ENCODE data around the gene BAHD1. TPM values are rescaled to one million over a fixed set of nuclear protein-coding genes. Genes with fewer than 3 reads are reported as not detected.
A peak's percentile ranks its signal among the peaks of the same experiment; 100 is the strongest.

The BAHD1 gene
- total and polyA plus RNA-seq, 5 donors from 2014 or later = 1.3 to 32.9 (median 1.6) TPM

GRCh38 chr15:40459391-40460015 is 18.8 kb downstream of the BAHD1 start:
- H3K27ac ChIP-seq (ENCODE audit: insufficient read depth, low read length, poor library complexity, severe bottlenecking) = no peak overlapping the region
- no peaks in the 10 kb centered on the region for H3K27me3 ChIP-seq (ENCODE audit: control insufficient read depth, insufficient read depth, low read length)
- H3K36me3 Mint-ChIP-seq = peaks cover 3% of the 10 kb centered on the region
- no peaks in the 10 kb centered on the region for H3K27me3 Mint-ChIP-seq
- no peaks in the 10 kb centered on the region for H3K9me3 ChIP-seq (ENCODE audit: control insufficient read depth in 2 of 2, low read length in 2 of 2)
- no peak overlapping the region for H3K4me3 ChIP-seq (ENCODE audit: low read depth, low read length)
- H3K4me1 ChIP-seq (ENCODE audit: control insufficient read depth, insufficient read depth, low read length, poor library complexity, severe bottlenecking) = peaks cover 23% of the 10 kb centered on the region
- DNase-seq = no peak
- no peak for ATAC-seq (ENCODE audit: low read depth in 2 of 2)
- peaks cover 46% of the 10 kb centered on the region for H3K36me3 ChIP-seq (ENCODE audit: control insufficient read depth, insufficient read depth, low read length)
- H3K4me1 Mint-ChIP-seq = peaks cover 0 to 35% (median 20%) of the 10 kb centered on the region in 4 donors
- no peak overlapping the region for H3K27ac Mint-ChIP-seq
- H3K4me3 Mint-ChIP-seq = no peak overlapping the region
- H3K9me3 Mint-ChIP-seq = no peaks in the 10 kb centered on the region

- Histone ChIP-seq H3K9me3 (ENCODE audit: control insufficient read depth in 2 of 2, low read length in 2 of 2) (no peaks in the 10 kb centered on the region), H3K4me1 (ENCODE audit: control insufficient read depth, insufficient read depth, low read length, poor library complexity, severe bottlenecking) (peaks cover 14% of the 10 kb centered on the region), H3K27me3 (ENCODE audit: control insufficient read depth, insufficient read depth, low read length) (no peaks in the 10 kb centered on the region), H3K27ac (ENCODE audit: insufficient read depth, low read length, poor library complexity, severe bottlenecking) (no peak overlapping the region), H3K36me3 (ENCODE audit: control insufficient read depth, insufficient read depth, low read length) (peaks cover 55% of the 10 kb centered on the region), H3K4me3 (ENCODE audit: low read depth, low read length) (no peak overlapping the region)
- H3K9me3 Mint-ChIP-seq = no peaks in the 10 kb centered on the region
- DNase-seq = no peak
- H3K27me3 Mint-ChIP-seq = no peaks in the 10 kb centered on the region
- H3K27ac Mint-ChIP-seq = peak overlapping the region; percentile 23 to 65 (median 57)
- no peak for ATAC-seq (ENCODE audit: low read depth in 2 of 2)
- peaks cover 0 to 26% (median 13%) of the 10 kb centered on the region in 4 donors for H3K4me1 Mint-ChIP-seq
- H3K36me3 Mint-ChIP-seq = peaks cover 6% of the 10 kb centered on the region
- no peak overlapping the region for H3K4me3 Mint-ChIP-seq
Measured at GRCh38 chr15:40460404-40460803, 19.7 kb downstream of the BAHD1 start.

GRCh38 chr15:40461958-40462357 is 21.2 kb downstream of the BAHD1 start:
- Mint-ChIP-seq H3K27ac (peak overlapping the region in 1 of 3 donors; percentile 48), H3K36me3 (peaks cover 11% of the 10 kb centered on the region), H3K27me3 (no peaks in the 10 kb centered on the region), H3K4me1 (peaks cover 0 to 18% (median 5%) of the 10 kb centered on the region in 4 donors), H3K4me3 (no peak overlapping the region), H3K9me3 (no peaks in the 10 kb centered on the region)
- no peaks in the 10 kb centered on the region for H3K9me3 ChIP-seq (ENCODE audit: control insufficient read depth in 2 of 2, low read length in 2 of 2)
- no peak overlapping the region for H3K4me3 ChIP-seq (ENCODE audit: low read depth, low read length)
- H3K4me1 ChIP-seq (ENCODE audit: control insufficient read depth, insufficient read depth, low read length, poor library complexity, severe bottlenecking) = peaks cover 3% of the 10 kb centered on the region
- peaks cover 60% of the 10 kb centered on the region for H3K36me3 ChIP-seq (ENCODE audit: control insufficient read depth, insufficient read depth, low read length)
- DNase-seq (no peak), ATAC-seq (ENCODE audit: low read depth in 2 of 2) (no peak)
- no peak overlapping the region for H3K27ac ChIP-seq (ENCODE audit: insufficient read depth, low read length, poor library complexity, severe bottlenecking)
- H3K27me3 ChIP-seq (ENCODE audit: control insufficient read depth, insufficient read depth, low read length) = no peaks in the 10 kb centered on the region

- Mint-ChIP-seq H3K36me3 (peaks cover 12% of the 10 kb centered on the region), H3K27ac (no peak overlapping the region), H3K4me3 (no peak overlapping the region), H3K27me3 (no peaks in the 10 kb centered on the region), H3K4me1 (peaks cover 0 to 15% (median under 1%) of the 10 kb centered on the region in 4 donors), H3K9me3 (no peaks in the 10 kb centered on the region)
- Histone ChIP-seq H3K36me3 (ENCODE audit: control insufficient read depth, insufficient read depth, low read length) (peaks cover 60% of the 10 kb centered on the region), H3K9me3 (ENCODE audit: control insufficient read depth in 2 of 2, low read length in 2 of 2) (no peaks in the 10 kb centered on the region), H3K27me3 (ENCODE audit: control insufficient read depth, insufficient read depth, low read length) (no peaks in the 10 kb centered on the region), H3K4me3 (ENCODE audit: low read depth, low read length) (no peak overlapping the region), H3K27ac (ENCODE audit: insufficient read depth, low read length, poor library complexity, severe bottlenecking) (no peak overlapping the region), H3K4me1 (ENCODE audit: control insufficient read depth, insufficient read depth, low read length, poor library complexity, severe bottlenecking) (peaks cover 3% of the 10 kb centered on the region)
- ATAC-seq (ENCODE audit: low read depth in 2 of 2) (no peak), DNase-seq (no peak)
Measured at GRCh38 chr15:40463279-40463678, 22.5 kb downstream of the BAHD1 start.

GRCh38 chr15:40463886-40464545 is 23.3 kb downstream of the BAHD1 start:
- Mint-ChIP-seq H3K27me3 (no peaks in the 10 kb centered on the region), H3K36me3 (peaks cover 12% of the 10 kb centered on the region), H3K4me1 (peaks cover 0 to 15% (median 1%) of the 10 kb centered on the region in 4 donors), H3K9me3 (no peaks in the 10 kb centered on the region), H3K4me3 (no peak overlapping the region), H3K27ac (peak overlapping the region in 1 of 3 donors; percentile 26)
- Histone ChIP-seq H3K27ac (ENCODE audit: insufficient read depth, low read length, poor library complexity, severe bottlenecking) (no peak overlapping the region), H3K27me3 (ENCODE audit: control insufficient read depth, insufficient read depth, low read length) (no peaks in the 10 kb centered on the region), H3K4me1 (ENCODE audit: control insufficient read depth, insufficient read depth, low read length, poor library complexity, severe bottlenecking) (peaks cover 3% of the 10 kb centered on the region), H3K4me3 (ENCODE audit: low read depth, low read length) (no peak overlapping the region), H3K9me3 (ENCODE audit: control insufficient read depth in 2 of 2, low read length in 2 of 2) (no peaks in the 10 kb centered on the region), H3K36me3 (ENCODE audit: control insufficient read depth, insufficient read depth, low read length) (peaks cover 53% of the 10 kb centered on the region)
- ATAC-seq (ENCODE audit: low read depth in 2 of 2) = no peak
- DNase-seq = no peak

- H3K4me1 ChIP-seq (ENCODE audit: control insufficient read depth, insufficient read depth, low read length, poor library complexity, severe bottlenecking) = peaks cover 3% of the 10 kb centered on the region
- no peaks in the 10 kb centered on the region for H3K27me3 ChIP-seq (ENCODE audit: control insufficient read depth, insufficient read depth, low read length)
- no peaks in the 10 kb centered on the region for H3K9me3 ChIP-seq (ENCODE audit: control insufficient read depth in 2 of 2, low read length in 2 of 2)
- peak overlapping the region in 1 of 3 donors; percentile 58 for H3K27ac Mint-ChIP-seq
- peaks cover 47% of the 10 kb centered on the region for H3K36me3 ChIP-seq (ENCODE audit: control insufficient read depth, insufficient read depth, low read length)
- peaks cover 0 to 15% (median 5%) of the 10 kb centered on the region in 4 donors for H3K4me1 Mint-ChIP-seq
- H3K27ac ChIP-seq (ENCODE audit: insufficient read depth, low read length, poor library complexity, severe bottlenecking) = no peak overlapping the region
- ATAC-seq (ENCODE audit: low read depth in 2 of 2) = no peak
- peaks cover 12% of the 10 kb centered on the region for H3K36me3 Mint-ChIP-seq
- DNase-seq = no peak
- H3K9me3 Mint-ChIP-seq = no peaks in the 10 kb centered on the region
- H3K4me3 ChIP-seq (ENCODE audit: low read depth, low read length) = no peak overlapping the region
- no peak overlapping the region for H3K4me3 Mint-ChIP-seq
- H3K27me3 Mint-ChIP-seq = no peaks in the 10 kb centered on the region
Measured at GRCh38 chr15:40464595-40465185, 23.9 kb downstream of the BAHD1 start.

- Mint-ChIP-seq H3K27ac (peak overlapping the region in 1 of 3 donors; percentile 38), H3K4me3 (peak overlapping the region in 1 of 4 donors; percentile 33), H3K9me3 (no peaks in the 10 kb centered on the region), H3K36me3 (peaks cover 12% of the 10 kb centered on the region), H3K27me3 (no peaks in the 10 kb centered on the region), H3K4me1 (peaks cover 0 to 15% (median 6%) of the 10 kb centered on the region in 4 donors)
- peaks cover 38% of the 10 kb centered on the region for H3K36me3 ChIP-seq (ENCODE audit: control insufficient read depth, insufficient read depth, low read length)
- no peak for DNase-seq
- H3K4me3 ChIP-seq (ENCODE audit: low read depth, low read length) = no peak overlapping the region
- H3K9me3 ChIP-seq (ENCODE audit: control insufficient read depth in 2 of 2, low read length in 2 of 2) = no peaks in the 10 kb centered on the region
- no peak for ATAC-seq (ENCODE audit: low read depth in 2 of 2)
- H3K27me3 ChIP-seq (ENCODE audit: control insufficient read depth, insufficient read depth, low read length) = no peaks in the 10 kb centered on the region
- H3K4me1 ChIP-seq (ENCODE audit: control insufficient read depth, insufficient read depth, low read length, poor library complexity, severe bottlenecking) = peaks cover 6% of the 10 kb centered on the region
- no peak overlapping the region for H3K27ac ChIP-seq (ENCODE audit: insufficient read depth, low read length, poor library complexity, severe bottlenecking)
Measured at GRCh38 chr15:40465939-40466338, 25.2 kb downstream of the BAHD1 start.

All from CD4-positive, CD25-positive, alpha-beta regulatory T cell (primary cell).